Breast epithelium (tissue), 4 donors: ENCODE results near the gene GJD3. TPM values are rescaled to one million over a fixed set of nuclear protein-coding genes. Genes with fewer than 3 reads are reported as not detected.
A peak's percentile ranks its signal among the peaks of the same experiment; 100 is the strongest.
"Not testable (repeated sequence)": the region's sequence is repeated elsewhere in the genome, so short reads cannot be mapped to it uniquely, and the experiment has no call there.

Experiments
- DNase-seq, 2 donors: peaks; one replicate each; pipeline ENCODE4 v3.0.0-alpha.2; 2019; ENCODE audit warnings: low spot score in 2 of 2
- H3K27ac ChIP-seq, 2 donors: fragments of 200-600 bp; sonication (generic) in 1 of 2; one replicate each; pipeline ENCODE4 v1.5.1; 2016 to 2019; ENCODE audit warnings: mild to moderate bottlenecking in 1 of 2
- H3K27me3 ChIP-seq, 2 donors: fragments of 200-600 bp; sonication (generic) in 1 of 2; one replicate each; pipeline versions ENCODE4 v1.5.1 to v1.6.0; 2017 to 2019; ENCODE audit warnings: control low read depth in 1 of 2, mild to moderate bottlenecking in 1 of 2
- H3K36me3 ChIP-seq: fragments of 200-600 bp; one replicate; pipeline ENCODE4 v1.5.1; 2019
- H3K4me1 ChIP-seq, 2 donors: fragments of 200-600 bp; sonication (generic); one replicate each; pipeline ENCODE4 v1.5.1; 2016 to 2019; ENCODE audit warnings: control low read depth in 1 of 2
- H3K4me3 ChIP-seq, 3 donors: fragments of 200-600 bp; sonication (generic); 1 replicate in 2 of 3; 2 replicates in 1 of 3; pipeline ENCODE4 v1.5.1; 2016 to 2019; ENCODE audit warnings: mild to moderate bottlenecking in 3 of 3, moderate library complexity in 2 of 3
- H3K9me3 ChIP-seq, 2 donors: fragments of 200-600 bp; sonication (generic) in 1 of 2; one replicate each; pipeline ENCODE4 v1.5.1; 2016 to 2019; ENCODE audit warnings: control low read depth in 1 of 2
- CTCF ChIP-seq, 3 donors: fragments of 450-650 bp; IDR thresholded peaks; one replicate each; pipeline ENCODE4 v1.5.1; 2016 to 2017; ENCODE audit warnings: antibody characterized with exemption in 3 of 3, mild to moderate bottlenecking in 3 of 3, moderate library complexity in 3 of 3
- POLR2A ChIP-seq: fragments of 450-650 bp; IDR thresholded peaks from one replicate; pipeline ENCODE4 v1.6.1; 2016; ENCODE audit warnings: antibody characterized with exemption, mild to moderate bottlenecking, moderate library complexity
- POLR2AphosphoS5 ChIP-seq, 3 donors: sonication (generic); formaldehyde crosslinking; IDR thresholded peaks; one replicate each; pipeline ENCODE4 v1.6.1; 2017; ENCODE audit warnings: antibody characterized with exemption in 3 of 3
- intact Hi-C: fragments of 100-400 bp; cut with DNase I; formaldehyde crosslinking; loops from one replicate; pipeline ENCODE4 v1.15.1; 2023; ENCODE audit warnings: low total_unique reads
- total RNA-seq, 3 donors: library from RNA; depleted of rRNA; stranded (reverse); fragments of >200 nt; gene quantifications; one replicate each; pipeline ENCODE4 v1.1.0, GENCODE V29; 2016

GJD3 gene
- total RNA-seq, 3 donors from 2014 or later = not detected

DNA sequence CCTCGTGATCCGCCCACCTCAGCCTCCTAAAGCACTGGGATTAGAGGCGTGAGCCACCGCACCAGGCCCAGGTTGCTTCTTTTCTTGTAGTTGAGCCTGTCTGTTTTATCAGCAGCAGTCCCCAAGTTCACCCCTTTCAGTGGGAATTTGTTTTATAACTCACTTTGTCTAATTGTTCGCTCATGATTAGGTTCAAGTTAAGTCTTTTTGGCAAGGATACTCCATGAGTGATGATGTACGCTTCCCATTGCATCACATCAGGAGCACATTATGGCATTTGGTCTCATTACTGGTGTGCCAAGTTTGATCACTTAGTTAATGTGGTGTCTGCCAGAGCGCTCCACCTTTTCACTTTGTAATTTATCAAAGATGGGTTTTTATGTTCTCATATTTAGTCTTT lies 14.4 kb upstream of the GJD3 start:
- Histone ChIP-seq H3K4me1 (no peaks in the 10 kb centered on the region), H3K4me3 (no peak overlapping the region), H3K9me3 (no peaks in the 10 kb centered on the region), H3K27me3 (no peaks in the 10 kb centered on the region), H3K36me3 (no peaks in the 10 kb centered on the region), H3K27ac (no peak overlapping the region)
- intact Hi-C loops = no loop called here
- DNase-seq = no peak
- TF ChIP-seq POLR2AphosphoS5 (IDR thresholded peaks at IDR 0.05) (no peak), CTCF (IDR thresholded peaks at IDR 0.05) (no peak), POLR2A (no peak)

DNA sequence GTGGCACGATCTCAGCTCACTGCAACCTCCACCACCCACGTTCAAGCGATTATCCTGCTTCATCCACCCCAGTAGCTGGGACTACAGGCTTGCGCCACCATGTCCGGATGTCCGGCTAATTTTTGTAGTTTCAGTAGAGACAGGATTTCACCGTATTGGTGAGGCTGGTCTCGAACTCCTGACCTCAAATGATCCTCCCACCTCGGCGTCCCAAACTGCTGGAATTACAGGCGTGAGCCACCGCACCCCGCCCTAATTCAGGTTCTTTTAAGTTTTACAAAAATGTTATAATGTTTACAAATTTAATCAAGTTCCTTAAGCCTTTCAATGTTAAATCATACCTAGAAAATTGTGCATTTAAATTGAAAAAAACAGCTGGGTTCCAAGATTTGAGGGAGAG lies 13.3 kb upstream of the GJD3 start:
- Histone ChIP-seq H3K9me3 (no peaks in the 10 kb centered on the region), H3K4me1 (no peaks in the 10 kb centered on the region), H3K27me3 (no peaks in the 10 kb centered on the region), H3K27ac (no peak overlapping the region), H3K4me3 (no peak overlapping the region), H3K36me3 (no peaks in the 10 kb centered on the region)
- intact Hi-C loops = no loop called here
- TF ChIP-seq POLR2AphosphoS5 (IDR thresholded peaks at IDR 0.05) (no peak), CTCF (IDR thresholded peaks at IDR 0.05) (no peak), POLR2A (no peak)
- no peak for DNase-seq

- not testable (repeated sequence) for DNase-seq
Measured at GRCh38 chr17:40376541-40376940, 12.0 kb upstream of the GJD3 start.

GRCh38 chr17:40375786-40376185 lies 11.2 kb upstream of the GJD3 start:
- H3K9me3 ChIP-seq, H3K27me3 ChIP-seq, DNase-seq, intact Hi-C loops, H3K36me3 ChIP-seq, H3K27ac ChIP-seq, H3K4me1 ChIP-seq: not testable (repeated sequence)
- H3K4me3 ChIP-seq = peak overlapping the region in 1 of 3 donors; percentile 43

More at GRCh38 chr17:40376541-40376940, 12.0 kb upstream of the GJD3 start:
- H3K36me3 ChIP-seq, intact Hi-C loops, H3K4me3 ChIP-seq, H3K27me3 ChIP-seq, H3K27ac ChIP-seq, H3K4me1 ChIP-seq, H3K9me3 ChIP-seq: not testable (repeated sequence)

DNA sequence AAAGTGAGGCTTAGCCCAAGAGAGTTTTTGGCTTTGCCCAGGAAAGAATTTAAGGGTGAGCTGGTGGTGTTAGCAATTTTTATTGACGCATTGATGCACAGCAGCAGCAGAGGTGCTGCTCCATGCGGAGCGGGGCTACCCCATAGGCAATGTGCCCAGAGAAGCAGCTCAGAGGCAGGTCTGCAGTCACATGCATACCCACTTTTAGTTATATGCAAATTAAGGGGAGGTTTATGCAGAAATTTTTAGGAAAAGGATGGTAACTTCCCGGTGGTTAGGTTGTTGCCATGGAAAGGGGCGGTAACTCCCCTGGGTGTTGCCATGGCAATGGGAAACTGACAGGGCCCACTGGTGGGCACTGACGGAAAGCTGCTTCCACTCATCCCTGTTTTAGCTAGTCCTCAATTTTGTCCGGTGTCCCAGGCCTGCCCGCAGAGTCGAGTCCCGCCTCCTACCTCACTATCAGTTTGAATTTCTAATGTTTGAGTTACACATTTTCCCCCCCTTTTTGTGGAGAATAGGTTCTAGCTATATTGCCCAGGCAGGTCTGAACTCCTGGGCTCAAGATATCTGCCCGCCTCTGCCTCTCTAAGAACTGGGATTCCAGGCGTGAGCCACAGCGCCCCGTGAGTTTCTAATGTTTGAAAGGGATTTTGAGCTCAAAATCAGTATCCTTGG lies 10.4 kb upstream of the GJD3 start:
- Histone ChIP-seq H3K27ac (no peak overlapping the region), H3K27me3 (no peaks in the 10 kb centered on the region), H3K4me1 (no peaks in the 10 kb centered on the region), H3K4me3 (no peak overlapping the region), H3K9me3 (no peaks in the 10 kb centered on the region), H3K36me3 (no peaks in the 10 kb centered on the region)
- intact Hi-C loops = no loop called here
- DNase-seq = no peak
- TF ChIP-seq POLR2AphosphoS5 (IDR thresholded peaks at IDR 0.05) (no peak), POLR2A (no peak), CTCF (IDR thresholded peaks at IDR 0.05) (no peak)

DNA sequence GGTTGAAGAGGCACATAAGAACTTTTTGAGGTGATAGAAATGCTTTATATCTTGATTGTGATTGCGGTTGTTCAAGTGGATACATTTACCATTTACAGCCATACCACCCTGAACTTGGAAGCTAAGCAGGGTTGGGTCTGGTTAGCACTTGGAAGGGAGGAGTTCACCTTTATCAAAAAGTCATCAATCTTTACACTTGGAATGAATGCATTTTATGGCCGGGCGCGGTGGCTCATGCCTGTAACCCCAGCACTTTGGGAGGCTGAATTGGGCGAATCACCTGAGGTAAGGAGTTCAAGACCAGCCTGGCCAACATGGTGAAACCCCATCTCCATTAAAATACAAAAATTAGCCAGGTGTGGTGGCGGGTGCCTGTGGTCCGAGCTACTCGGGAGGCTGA lies 9.5 kb upstream of the GJD3 start:
- Histone ChIP-seq H3K9me3 (no peaks in the 10 kb centered on the region), H3K4me1 (no peaks in the 10 kb centered on the region), H3K4me3 (no peak overlapping the region), H3K36me3 (no peaks in the 10 kb centered on the region), H3K27me3 (no peaks in the 10 kb centered on the region), H3K27ac (no peak overlapping the region)
- intact Hi-C loops = no loop called here
- TF ChIP-seq POLR2AphosphoS5 (IDR thresholded peaks at IDR 0.05) (no peak), POLR2A (no peak), CTCF (IDR thresholded peaks at IDR 0.05) (no peak)
- DNase-seq = no peak
